Measurements from ENCODE around the gene EML6. TPM values are rescaled to one million over a fixed set of nuclear protein-coding genes. Genes with fewer than 3 reads are reported as not detected.

EML6 gene
- total RNA-seq, 1 experiment from 2014 or later: 15.7 TPM

GRCh38 chr2:54678719-54679118, 44.7 kb upstream of the EML6 start:
- BruUV-seq (replicated peaks): no TSS peak
- no peaks in the 10 kb centered on the region for H3K9me3 ChIP-seq (ENCODE audit: low read length)
- peaks cover 7% of the 10 kb centered on the region; the same call in 1 of the 2 replicates for H3K4me1 ChIP-seq (ENCODE audit: insufficient read depth, low read length)
- H3K79me2 ChIP-seq (ENCODE audit: low read length): no peaks in the 10 kb centered on the region
- H3K4me3 ChIP-seq (ENCODE audit: low read length): no peak overlapping the region
- no peak overlapping the region for H3K9ac ChIP-seq (ENCODE audit: low read length)
- no peaks in the 10 kb centered on the region for H3K36me3 ChIP-seq (ENCODE audit: low read depth, low read length)
- DNase-seq (no peak), ATAC-seq (no peak)
- CTCF ChIA-PET: no interaction called here
- H3F3A ChIP-seq (ENCODE audit: low read length, unreplicated experiment): no peaks in the 10 kb centered on the region
- H4K20me1 ChIP-seq (ENCODE audit: low read length): no peaks in the 10 kb centered on the region
- no peak overlapping the region for H3K4me2 ChIP-seq (ENCODE audit: low read length)
- POLR2A ChIA-PET (ENCODE audit: unreplicated experiment): interaction anchor here (0.7 kb wide), 1 partner anchor 756 kb away, joined by 6 read pairs; no protein-coding TSS in a partner anchor
- no peaks in the 10 kb centered on the region for H3K9me2 ChIP-seq (replicated peaks; ENCODE audit: low read length)
- no peaks in the 10 kb centered on the region for H3K27me3 ChIP-seq (ENCODE audit: low read length)
- TF ChIP-seq EZH2phosphoT487 (IDR thresholded peaks at IDR 0.05; ENCODE audit: borderline replicate concordance, low read length) (no peak), CTCF (conservative IDR thresholded peaks at IDR 0.05; ENCODE audit: low read depth, low read length) (no peak)
- intact Hi-C loops (cut with micrococcal nuclease): no loop called here
- no peak overlapping the region for H3K27ac ChIP-seq (ENCODE audit: low read length)
- H2AFZ ChIP-seq (ENCODE audit: low read length): no peak overlapping the region

- TF ChIP-seq CTCF (conservative IDR thresholded peaks at IDR 0.05; ENCODE audit: low read depth, low read length) (no peak), EZH2phosphoT487 (IDR thresholded peaks at IDR 0.05; ENCODE audit: borderline replicate concordance, low read length) (no peak), EZH2 (IDR thresholded peaks at IDR 0.05; ENCODE audit: low read length, unreplicated experiment) (no peak)
- DNase-seq (peak; percentile 46), ATAC-seq (peak; percentile 42)
- intact Hi-C loops (cut with micrococcal nuclease): no loop called here
- no peak overlapping the region for H3K9ac ChIP-seq (ENCODE audit: low read length)
- H3K36me3 ChIP-seq (ENCODE audit: low read depth, low read length): no peaks in the 10 kb centered on the region
- BruUV-seq (replicated peaks): no TSS peak
- no peaks in the 10 kb centered on the region for H3K9me2 ChIP-seq (replicated peaks; ENCODE audit: low read length)
- CTCF ChIA-PET: interaction anchor here (1.1 kb wide), 1 partner anchor 15 kb away, joined by 6 read pairs; no protein-coding TSS in a partner anchor
- POLR2A ChIA-PET (ENCODE audit: unreplicated experiment): no interaction called here
- H4K20me1 ChIP-seq (ENCODE audit: low read length): no peaks in the 10 kb centered on the region
- H3K4me3 ChIP-seq (ENCODE audit: low read length): peak overlapping the region; percentile 19; the same call in 1 of the 2 replicates
- peak overlapping the region; percentile 44 for H3K4me2 ChIP-seq (ENCODE audit: low read length)
- H3K9me3 ChIP-seq (ENCODE audit: low read length): no peaks in the 10 kb centered on the region
- no peaks in the 10 kb centered on the region for H3F3A ChIP-seq (ENCODE audit: low read length, unreplicated experiment)
- no peaks in the 10 kb centered on the region for H3K79me2 ChIP-seq (ENCODE audit: low read length)
- no peaks in the 10 kb centered on the region for H3K27me3 ChIP-seq (ENCODE audit: low read length)
- H2AFZ ChIP-seq (ENCODE audit: low read length): 0 out of 2 replicates have a peak overlapping the region, but pooled peaks have one; percentile 25
- H3K4me1 ChIP-seq (ENCODE audit: insufficient read depth, low read length): peaks cover 7% of the 10 kb centered on the region; the same call in 1 of the 2 replicates
- H3K27ac ChIP-seq (ENCODE audit: low read length): no peak overlapping the region
Measured at GRCh38 chr2:54680397-54681041, 42.9 kb upstream of the EML6 start.

- H3K4me2 ChIP-seq (ENCODE audit: low read length): no peak overlapping the region
- H3K9me3 ChIP-seq (ENCODE audit: low read length): no peaks in the 10 kb centered on the region
- ChIA-PET POLR2A (ENCODE audit: unreplicated experiment) (no interaction called here), CTCF (no interaction called here)
- DNase-seq (no peak), ATAC-seq (no peak)
- H4K20me1 ChIP-seq (ENCODE audit: low read length): no peaks in the 10 kb centered on the region
- H3K4me3 ChIP-seq (ENCODE audit: low read length): no peak overlapping the region
- H3F3A ChIP-seq (ENCODE audit: low read length, unreplicated experiment): no peaks in the 10 kb centered on the region
- no peaks in the 10 kb centered on the region for H3K9me2 ChIP-seq (replicated peaks; ENCODE audit: low read length)
- no peak for TF ChIP-seq CTCF (conservative IDR thresholded peaks at IDR 0.05; ENCODE audit: low read depth, low read length)
- TF ChIP-seq EZH2 (IDR thresholded peaks at IDR 0.05; ENCODE audit: low read length, unreplicated experiment): no peak
- no peak for TF ChIP-seq EZH2phosphoT487 (IDR thresholded peaks at IDR 0.05; ENCODE audit: borderline replicate concordance, low read length)
- intact Hi-C loops (cut with micrococcal nuclease): no loop called here
- H3K27ac ChIP-seq (ENCODE audit: low read length): no peak overlapping the region
- H3K36me3 ChIP-seq (ENCODE audit: low read depth, low read length): no peaks in the 10 kb centered on the region
- no TSS peak for BruUV-seq (replicated peaks)
- no peaks in the 10 kb centered on the region for H3K27me3 ChIP-seq (ENCODE audit: low read length)
- no peak overlapping the region for H2AFZ ChIP-seq (ENCODE audit: low read length)
- H3K4me1 ChIP-seq (ENCODE audit: insufficient read depth, low read length): peaks cover 7% of the 10 kb centered on the region; the same call in 1 of the 2 replicates
- H3K9ac ChIP-seq (ENCODE audit: low read length): no peak overlapping the region
- H3K79me2 ChIP-seq (ENCODE audit: low read length): no peaks in the 10 kb centered on the region
Measured at GRCh38 chr2:54681416-54681815, 42.0 kb upstream of the EML6 start.
